Endothelial cell of umbilical vein (primary cell): ENCODE measurements around the gene NBL1. TPM values are rescaled to one million over a fixed set of nuclear protein-coding genes. Genes with fewer than 3 reads are reported as not detected.

ENCODE experiments used
- BruUV-seq: library from RNA; stranded (reverse); fragments of 400-500 nt; replicated peaks from 2 replicates; lab custom pipeline; 2021; lab: Mats Ljungman, UMichigan
- CTCF ChIA-PET: fragments of 300-600, 350-600 bp; sonication (Branson Sonifier 250); formaldehyde crosslinking; loops from one replicate; lab custom pipeline; 2021; ENCODE audit warnings: antibody characterized with exemption, inconsistent platforms; lab: Charles Lee
- POLR2A ChIA-PET: fragments of 300-600, 350-600 bp; sonication (Branson Sonifier 250); formaldehyde crosslinking; loops from one replicate; lab custom pipeline; 2021; ENCODE audit warnings: antibody characterized with exemption, inconsistent platforms; lab: Charles Lee
- DNase-seq: peaks from one replicate; pipeline ENCODE4 v3.0.0-alpha.2; 2011; ENCODE audit warnings: low read depth, low spot score
- FAIRE-seq: peaks from 2 replicates; lab custom pipeline; 2011; peaks lifted over from hg19 to GRCh38; lab: Jason Lieb, UNC
- H2AFZ ChIP-seq: 2 replicates; pipeline ENCODE4 v1.6.0; 2012; ENCODE audit warnings: low read depth, low read length, control low read depth, inconsistent platforms
- H3K27ac ChIP-seq: 2 replicates; pipeline ENCODE4 v1.5.1; 2011; ENCODE audit warnings: low read depth, mild to moderate bottlenecking, control low read depth, low read length, moderate library complexity; ENCODE audit not compliant: insufficient read depth
- H3K27me3 ChIP-seq, 2 experiments: 2 replicates each; pipeline versions ENCODE4 v1.6.0 to v1.6.1; 2011; ENCODE audit warnings: low read length in 2 of 2, mixed read lengths in 1 of 2; ENCODE audit not compliant: control insufficient read depth in 2 of 2, insufficient read depth in 2 of 2
- H3K36me3 ChIP-seq, 2 experiments: 2 replicates in 1 of 2; 3 replicates in 1 of 2; pipeline ENCODE4 v1.5.1; 2011; ENCODE audit warnings: low read length in 2 of 2, mild to moderate bottlenecking in 1 of 2, moderate library complexity in 1 of 2; ENCODE audit not compliant: control insufficient read depth in 2 of 2, insufficient read depth in 2 of 2; ENCODE audit errors: extremely low read depth in 1 of 2
- H3K4me1 ChIP-seq: 3 replicates; pipeline ENCODE4 v1.5.1; 2011; ENCODE audit warnings: mild to moderate bottlenecking, low read length; ENCODE audit not compliant: control insufficient read depth, insufficient read depth; ENCODE audit errors: extremely low read depth
- H3K4me2 ChIP-seq: 2 replicates; pipeline ENCODE4 v1.6.1; 2011; ENCODE audit warnings: low read length, control low read depth, mixed read lengths; ENCODE audit not compliant: insufficient read depth
- H3K4me3 ChIP-seq, 3 experiments: fragments of 200-600 bp in 1 of 3; sonication (generic), shearing (Covaris generic) in 1 of 3; replicated peaks in 1 of 3; 2 replicates each; pipeline ENCODE4 v1.5.1; 2011 to 2016; ENCODE audit warnings: control low read depth in 3 of 3, low read length in 3 of 3, mild to moderate bottlenecking in 2 of 3, inconsistent platforms in 1 of 3, low read depth in 1 of 3, moderate library complexity in 1 of 3; ENCODE audit not compliant: insufficient read depth in 1 of 3
- H3K79me2 ChIP-seq: 2 replicates; pipeline ENCODE4 v1.6.0; 2012; ENCODE audit warnings: low read length, inconsistent platforms; ENCODE audit not compliant: control insufficient read depth, insufficient read depth
- H3K9ac ChIP-seq: replicated peaks from 2 replicates; pipeline ENCODE3; 2011; ENCODE audit warnings: low read length, control low read depth; ENCODE audit not compliant: insufficient read depth; ENCODE audit errors: extremely low read depth
- H3K9me1 ChIP-seq: replicated peaks from 3 replicates; pipeline ENCODE4 v1.6.0; 2011; ENCODE audit warnings: mild to moderate bottlenecking, low read length; ENCODE audit not compliant: control insufficient read depth, insufficient read depth; ENCODE audit errors: extremely low read depth
- H3K9me3 ChIP-seq: replicated peaks from 2 replicates; pipeline ENCODE4 v1.5.1; 2012; ENCODE audit warnings: low read length, inconsistent platforms; ENCODE audit not compliant: control insufficient read depth, insufficient read depth
- H4K20me1 ChIP-seq: replicated peaks from 2 replicates; pipeline ENCODE3; 2011; ENCODE audit warnings: mild to moderate bottlenecking, low read length; ENCODE audit not compliant: control insufficient read depth, insufficient read depth; ENCODE audit errors: extremely low read depth
- EZH2 ChIP-seq: IDR thresholded peaks from 2 replicates; pipeline ENCODE4 v1.6.1; 2012; ENCODE audit warnings: borderline replicate concordance, low read depth, mild to moderate bottlenecking, moderate library complexity, low read length, inconsistent platforms; ENCODE audit not compliant: severe bottlenecking
- FOS ChIP-seq: IDR thresholded peaks from 2 replicates; pipeline ENCODE4 v1.6.1; 2011; ENCODE audit warnings: mild to moderate bottlenecking, low read length, moderate library complexity, borderline replicate concordance; ENCODE audit not compliant: insufficient read depth
- GATA2 ChIP-seq: IDR thresholded peaks from 2 replicates; pipeline ENCODE4 v1.7.0; 2011; ENCODE audit warnings: low read depth, mild to moderate bottlenecking, moderate library complexity, mixed read lengths, low read length; ENCODE audit not compliant: insufficient read length, insufficient read depth
- JUN ChIP-seq: IDR thresholded peaks from 2 replicates; pipeline ENCODE4 v1.6.1; 2011; ENCODE audit warnings: borderline replicate concordance, low read depth; ENCODE audit not compliant: insufficient read length, insufficient read depth
- MYC ChIP-seq: IDR thresholded peaks from one replicate; pipeline ENCODE4 v1.6.1; 2011; ENCODE audit warnings: mild to moderate bottlenecking, low read depth, low read length
- POLR2A ChIP-seq: IDR thresholded peaks from 2 replicates; pipeline ENCODE4 v1.6.1; 2012; ENCODE audit warnings: low read depth, mild to moderate bottlenecking, control low read depth, low read length
- POLR2AphosphoS5 ChIP-seq: IDR thresholded peaks from 2 replicates; pipeline ENCODE4 v1.6.1; 2012; ENCODE audit warnings: low read depth, mild to moderate bottlenecking, control low read depth, low read length, moderate library complexity; ENCODE audit not compliant: insufficient read depth
- dilution Hi-C: fragments of 300-500 bp; cut with MboI; formaldehyde crosslinking; loops from one replicate; pipeline ENCODE4 v1.15.0; 2019; ENCODE audit warnings: low sequenced_read_pairs; ENCODE audit not compliant: extremely low pct_ligation_motif_present
- intact Hi-C: fragments of 100-400 bp; cut with micrococcal nuclease; formaldehyde crosslinking; loops from one replicate; pipeline ENCODE4 v1.10.0; 2022
- polyA plus RNA-seq, 4 experiments: library from polyadenylated mRNA; depleted of rRNA in 3 of 4; stranded (reverse) in 3 of 4; unstranded in 1 of 4; fragments of >200 nt; gene quantifications; 2 replicates each; pipeline versions ENCODE4 v1.2.1 to v1.2.3, GENCODE V29; 2011 to 2012; ENCODE audit warnings: missing spikeins in 1 of 4
- total RNA-seq: library from RNA; stranded (reverse); gene quantifications from 2 replicates; pipeline ENCODE4 v1.2.3, GENCODE V29; 2021
- TF ChIP-seq, protein P1 (sequence below): IDR thresholded peaks from 2 replicates; pipeline ENCODE4 v1.6.1; 2011; ENCODE audit not compliant: insufficient read depth, insufficient read length
- TF ChIP-seq, protein P2 (sequence below), 2 donors: IDR thresholded peaks; 1 replicate in 1 of 2; 2 replicates in 1 of 2; pipeline ENCODE4 v1.5.1; 2011; ENCODE audit warnings: low read length in 2 of 2, mild to moderate bottlenecking in 2 of 2, moderate library complexity in 2 of 2, control low read depth in 1 of 2, inconsistent platforms in 1 of 2, low read depth in 1 of 2; ENCODE audit not compliant: insufficient read depth in 1 of 2; ENCODE audit errors: extremely low read depth in 1 of 2

The NBL1 gene
- total and polyA plus RNA-seq, 2 donors (not counting 3 experiments of a cell fraction or from before 2014, with no cell fraction given), result 36.2 to 40.5 TPM

DNA sequence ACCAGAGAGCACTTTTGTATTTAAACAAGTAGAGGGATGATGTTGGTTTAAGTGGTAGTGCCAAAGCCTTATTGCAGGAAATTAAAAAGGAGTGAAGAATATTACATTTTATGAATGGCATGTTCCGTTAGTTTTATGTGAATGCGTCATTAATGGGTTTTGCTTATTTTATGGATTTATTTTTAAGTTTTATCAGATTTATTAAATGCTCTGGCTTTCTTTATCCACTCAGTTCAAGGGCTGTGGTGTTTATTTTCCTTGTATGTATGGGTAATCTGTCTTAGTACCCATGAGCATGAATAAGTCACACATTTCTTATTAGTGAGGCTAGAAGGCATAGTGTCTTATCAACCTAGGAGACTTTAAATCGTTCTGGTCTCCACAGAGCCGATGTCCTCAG, 41.6 kb upstream of the NBL1 start:
- H3K27me3 ChIP-seq, result no peaks in the 10 kb centered on the region
- H4K20me1 ChIP-seq, result peaks cover 3% of the 10 kb centered on the region
- no peak overlapping the region for H3K9ac ChIP-seq
- no peak overlapping the region for H3K27ac ChIP-seq
- intact Hi-C loops (no loop called here), dilution Hi-C loops (no loop called here)
- DNase-seq (no peak), FAIRE-seq (no peak)
- no peak overlapping the region for H2AFZ ChIP-seq
- ChIA-PET CTCF (no interaction called here), POLR2A (no interaction called here)
- no peak overlapping the region for H3K4me3 ChIP-seq
- TF ChIP-seq EZH2, result no peak
- TF ChIP-seq, protein P1, sequence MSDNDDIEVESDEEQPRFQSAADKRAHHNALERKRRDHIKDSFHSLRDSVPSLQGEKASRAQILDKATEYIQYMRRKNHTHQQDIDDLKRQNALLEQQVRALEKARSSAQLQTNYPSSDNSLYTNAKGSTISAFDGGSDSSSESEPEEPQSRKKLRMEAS, result no peak
- TF ChIP-seq FOS, result no peak
- no peak for TF ChIP-seq JUN
- no peak for TF ChIP-seq GATA2
- TF ChIP-seq POLR2A, result no peak
- H3K4me1 ChIP-seq, result peaks cover 5% of the 10 kb centered on the region
- H3K79me2 ChIP-seq, result peaks cover 99% of the 10 kb centered on the region
- no peaks in the 10 kb centered on the region for H3K9me1 ChIP-seq
- H3K36me3 ChIP-seq, result no peaks in the 10 kb centered on the region
- no peak overlapping the region for H3K4me2 ChIP-seq
- H3K9me3 ChIP-seq, result no peaks in the 10 kb centered on the region
- no TSS peak for BruUV-seq

DNA sequence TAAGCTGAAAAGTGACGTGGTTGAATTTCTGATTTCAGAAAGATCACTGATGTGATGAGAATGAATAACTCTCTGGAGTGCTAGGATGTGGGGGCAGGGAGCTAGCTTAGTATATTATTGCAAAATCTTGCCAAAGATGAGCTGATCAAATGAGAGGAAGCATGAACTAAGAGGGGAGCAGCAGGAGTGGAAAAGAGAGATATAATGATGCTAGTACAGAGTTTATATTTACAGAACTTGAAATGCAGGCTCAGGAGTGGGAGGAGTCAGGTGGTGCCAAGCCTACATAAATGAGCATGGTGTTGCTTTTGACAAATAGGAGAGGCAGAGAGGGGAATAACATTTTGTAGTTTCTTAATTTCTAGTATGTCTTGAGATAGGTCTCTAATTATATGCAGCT, 38.1 kb upstream of the NBL1 start:
- no peaks in the 10 kb centered on the region for H3K27me3 ChIP-seq
- ChIA-PET CTCF (interaction anchor here (1.3 kb wide), 2 partner anchors 9 to 35 kb away, joined by 3 read pairs; a partner anchor contains a TSS), POLR2A (no interaction called here)
- H3K27ac ChIP-seq, result no peak overlapping the region
- no peaks in the 10 kb centered on the region for H3K4me1 ChIP-seq
- FAIRE-seq, result no peak
- no TSS peak for BruUV-seq
- intact Hi-C loops, result no loop called here
- H2AFZ ChIP-seq, result no peak overlapping the region
- H3K4me3 ChIP-seq, result no peak overlapping the region
- DNase-seq, result no peak
- no peak for TF ChIP-seq POLR2A
- TF ChIP-seq EZH2, result no peak
- TF ChIP-seq, protein P1, result no peak
- TF ChIP-seq, protein P2, sequence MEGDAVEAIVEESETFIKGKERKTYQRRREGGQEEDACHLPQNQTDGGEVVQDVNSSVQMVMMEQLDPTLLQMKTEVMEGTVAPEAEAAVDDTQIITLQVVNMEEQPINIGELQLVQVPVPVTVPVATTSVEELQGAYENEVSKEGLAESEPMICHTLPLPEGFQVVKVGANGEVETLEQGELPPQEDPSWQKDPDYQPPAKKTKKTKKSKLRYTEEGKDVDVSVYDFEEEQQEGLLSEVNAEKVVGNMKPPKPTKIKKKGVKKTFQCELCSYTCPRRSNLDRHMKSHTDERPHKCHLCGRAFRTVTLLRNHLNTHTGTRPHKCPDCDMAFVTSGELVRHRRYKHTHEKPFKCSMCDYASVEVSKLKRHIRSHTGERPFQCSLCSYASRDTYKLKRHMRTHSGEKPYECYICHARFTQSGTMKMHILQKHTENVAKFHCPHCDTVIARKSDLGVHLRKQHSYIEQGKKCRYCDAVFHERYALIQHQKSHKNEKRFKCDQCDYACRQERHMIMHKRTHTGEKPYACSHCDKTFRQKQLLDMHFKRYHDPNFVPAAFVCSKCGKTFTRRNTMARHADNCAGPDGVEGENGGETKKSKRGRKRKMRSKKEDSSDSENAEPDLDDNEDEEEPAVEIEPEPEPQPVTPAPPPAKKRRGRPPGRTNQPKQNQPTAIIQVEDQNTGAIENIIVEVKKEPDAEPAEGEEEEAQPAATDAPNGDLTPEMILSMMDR (IDR thresholded peaks at IDR 0.05; ENCODE audit: extremely low read depth in 1 of 2, insufficient read depth in 1 of 2, low read depth in 1 of 2, low read length in 2 of 2), result no peak
- TF ChIP-seq JUN, result no peak
- TF ChIP-seq POLR2AphosphoS5, result no peak
- TF ChIP-seq GATA2, result no peak
- no peak for TF ChIP-seq FOS
- no peak for TF ChIP-seq MYC
- H3K9me3 ChIP-seq, result no peaks in the 10 kb centered on the region
- peaks cover 0 to 2% of the 10 kb centered on the region in 2 experiments for H3K36me3 ChIP-seq
- no peaks in the 10 kb centered on the region for H3K9me1 ChIP-seq
- no peak overlapping the region for H3K4me2 ChIP-seq
- dilution Hi-C loops, result no loop called here
- peaks cover 82% of the 10 kb centered on the region for H3K79me2 ChIP-seq
- H4K20me1 ChIP-seq, result peaks cover 3% of the 10 kb centered on the region
- H3K9ac ChIP-seq, result no peak overlapping the region
